CD4-positive, alpha-beta T cell (primary cell): ENCODE measurements around the gene RNF152. TPM values are rescaled to one million over a fixed set of nuclear protein-coding genes. Genes with fewer than 3 reads are reported as not detected.

Source experiments
- ATAC-seq: fragments of 200-7000 bp; cut with Tn5 transposase; one replicate; pipeline ENCODE4 v1.10.0; 2022; ENCODE audit warnings: mild to moderate bottlenecking; ENCODE audit not compliant: poor library complexity
- CTCF ChIA-PET: fragments of 350-600 bp; sonication (Branson Sonifier 250); formaldehyde crosslinking; loops from one replicate; lab custom pipeline; 2021; ENCODE audit warnings: antibody characterized with exemption, inconsistent platforms; lab: Charles Lee
- POLR2A ChIA-PET: fragments of 350-600 bp; sonication (Branson Sonifier 250); formaldehyde crosslinking; loops from one replicate; lab custom pipeline; 2021; ENCODE audit warnings: antibody characterized with exemption, inconsistent platforms; lab: Charles Lee
- DNase-seq, 14 experiments: peaks; one replicate each; pipeline ENCODE4 v3.0.0-alpha.2; 2013 to 2020; ENCODE audit warnings: mixed read lengths in 2 of 14
- H3K27ac ChIP-seq, 2 donors: one replicate each; pipeline versions ENCODE4 v1.5.1 to v1.7.0; 2013; ENCODE audit warnings: low read length in 2 of 2, low read depth in 1 of 2, mild to moderate bottlenecking in 1 of 2
- H3K27me3 ChIP-seq, 2 experiments: 1 replicate in 1 of 2; 2 replicates in 1 of 2; pipeline versions ENCODE4 v1.6.1 to v1.7.0; 2013; ENCODE audit warnings: low read length in 2 of 2, control low read depth in 1 of 2, mild to moderate bottlenecking in 1 of 2, moderate library complexity in 1 of 2; ENCODE audit not compliant: insufficient read depth in 2 of 2, control insufficient read depth in 1 of 2
- H3K36me3 ChIP-seq: one replicate; pipeline ENCODE4 v1.6.1; 2013; ENCODE audit warnings: low read length, control low read depth; ENCODE audit not compliant: insufficient read depth
- H3K4me1 ChIP-seq: one replicate; pipeline ENCODE4 v1.6.1; 2013; ENCODE audit warnings: low read length, control low read depth; ENCODE audit not compliant: insufficient read depth
- H3K4me3 ChIP-seq: one replicate; pipeline ENCODE4 v1.5.1; 2013; ENCODE audit warnings: mild to moderate bottlenecking, low read length, moderate library complexity
- H3K9me3 ChIP-seq, 2 experiments: 1 replicate in 1 of 2; 2 replicates in 1 of 2; pipeline versions ENCODE4 v1.6.1 to v1.7.0; 2013; ENCODE audit warnings: low read length in 2 of 2, mild to moderate bottlenecking in 2 of 2, control low read depth in 1 of 2, moderate library complexity in 1 of 2; ENCODE audit not compliant: control insufficient read depth in 1 of 2, insufficient read depth in 1 of 2
- H3K27ac Mint-ChIP-seq: one replicate; pipeline ENCODE4 v1.8.0; 2020; ENCODE audit warnings: mixed read lengths
- H3K27me3 Mint-ChIP-seq: one replicate; pipeline ENCODE4 v1.8.0; 2021; ENCODE audit warnings: mixed read lengths
- H3K36me3 Mint-ChIP-seq: one replicate; pipeline ENCODE4 v1.8.0; 2021; ENCODE audit warnings: low read depth, mixed read lengths
- H3K4me1 Mint-ChIP-seq: one replicate; pipeline ENCODE4 v1.8.0; 2021; ENCODE audit warnings: low read depth, mixed read lengths
- H3K4me3 Mint-ChIP-seq: one replicate; pipeline ENCODE4 v1.8.0; 2020; ENCODE audit warnings: mild to moderate bottlenecking, mixed read lengths
- H3K9me3 Mint-ChIP-seq: one replicate; pipeline ENCODE4 v1.8.0; 2020; ENCODE audit warnings: mixed read lengths
- intact Hi-C, 2 experiments: fragments of 100-400 bp; cut with DNase I in 1 of 2; cut with micrococcal nuclease in 1 of 2; formaldehyde crosslinking; loops; one replicate each; pipeline versions ENCODE4 v1.15.1 to v1.9.0; 2023 to 2025; cut with DNase I, micrococcal nuclease
- total RNA-seq, 174 experiments: library from RNA in 2 of 174; stranded (reverse) in 2 of 174; gene quantifications; one replicate each; pipeline ENCODE4 v1.2.3 and lab custom pipeline; 2021 to 2026
- TF ChIP-seq, protein P1 (sequence below): fragments of 200-600 bp; IDR thresholded peaks from one replicate; pipeline ENCODE4 v1.8.0; 2022; ENCODE audit warnings: antibody characterized with exemption, mild to moderate bottlenecking

Gene RNF152
- total RNA-seq, 2 experiments from 2014 or later, result 0.60 to 1.0 TPM

- ChIA-PET CTCF (no interaction called here), POLR2A (no interaction called here)
- no peaks in the 10 kb centered on the region for H3K27me3 ChIP-seq
- Mint-ChIP-seq H3K27me3 (peaks cover 25% of the 10 kb centered on the region), H3K9me3 (no peaks in the 10 kb centered on the region), H3K4me1 (no peaks in the 10 kb centered on the region), H3K36me3 (no peaks in the 10 kb centered on the region), H3K27ac (no peak overlapping the region), H3K4me3 (no peak overlapping the region)
- H3K9me3 ChIP-seq, result no peaks in the 10 kb centered on the region
- DNase-seq (no peak), ATAC-seq (no peak)
- intact Hi-C loops, result no loop called here
- H3K4me3 ChIP-seq, result no peak overlapping the region
- H3K36me3 ChIP-seq, result no peaks in the 10 kb centered on the region
- TF ChIP-seq, protein P1, sequence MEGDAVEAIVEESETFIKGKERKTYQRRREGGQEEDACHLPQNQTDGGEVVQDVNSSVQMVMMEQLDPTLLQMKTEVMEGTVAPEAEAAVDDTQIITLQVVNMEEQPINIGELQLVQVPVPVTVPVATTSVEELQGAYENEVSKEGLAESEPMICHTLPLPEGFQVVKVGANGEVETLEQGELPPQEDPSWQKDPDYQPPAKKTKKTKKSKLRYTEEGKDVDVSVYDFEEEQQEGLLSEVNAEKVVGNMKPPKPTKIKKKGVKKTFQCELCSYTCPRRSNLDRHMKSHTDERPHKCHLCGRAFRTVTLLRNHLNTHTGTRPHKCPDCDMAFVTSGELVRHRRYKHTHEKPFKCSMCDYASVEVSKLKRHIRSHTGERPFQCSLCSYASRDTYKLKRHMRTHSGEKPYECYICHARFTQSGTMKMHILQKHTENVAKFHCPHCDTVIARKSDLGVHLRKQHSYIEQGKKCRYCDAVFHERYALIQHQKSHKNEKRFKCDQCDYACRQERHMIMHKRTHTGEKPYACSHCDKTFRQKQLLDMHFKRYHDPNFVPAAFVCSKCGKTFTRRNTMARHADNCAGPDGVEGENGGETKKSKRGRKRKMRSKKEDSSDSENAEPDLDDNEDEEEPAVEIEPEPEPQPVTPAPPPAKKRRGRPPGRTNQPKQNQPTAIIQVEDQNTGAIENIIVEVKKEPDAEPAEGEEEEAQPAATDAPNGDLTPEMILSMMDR, result no peak
- H3K4me1 ChIP-seq, result no peaks in the 10 kb centered on the region
- no peak overlapping the region for H3K27ac ChIP-seq
Measured at GRCh38 chr18:61876899-61877298, 15.9 kb downstream of the RNF152 start.

GRCh38 chr18:61870151-61870550 lies 22.7 kb downstream of the RNF152 start:
- Mint-ChIP-seq H3K27me3 (no peaks in the 10 kb centered on the region), H3K4me3 (no peak overlapping the region), H3K9me3 (no peaks in the 10 kb centered on the region), H3K27ac (no peak overlapping the region), H3K4me1 (no peaks in the 10 kb centered on the region), H3K36me3 (no peaks in the 10 kb centered on the region)
- TF ChIP-seq, protein P1, result no peak
- no peak overlapping the region for H3K4me3 ChIP-seq
- ChIA-PET POLR2A (no interaction called here), CTCF (no interaction called here)
- intact Hi-C loops, result no loop called here
- H3K4me1 ChIP-seq, result no peaks in the 10 kb centered on the region
- no peak overlapping the region for H3K27ac ChIP-seq
- no peak for ATAC-seq
- H3K36me3 ChIP-seq, result no peaks in the 10 kb centered on the region
- no peaks in the 10 kb centered on the region for H3K27me3 ChIP-seq
- no peaks in the 10 kb centered on the region for H3K9me3 ChIP-seq
- DNase-seq, result no peak

DNA sequence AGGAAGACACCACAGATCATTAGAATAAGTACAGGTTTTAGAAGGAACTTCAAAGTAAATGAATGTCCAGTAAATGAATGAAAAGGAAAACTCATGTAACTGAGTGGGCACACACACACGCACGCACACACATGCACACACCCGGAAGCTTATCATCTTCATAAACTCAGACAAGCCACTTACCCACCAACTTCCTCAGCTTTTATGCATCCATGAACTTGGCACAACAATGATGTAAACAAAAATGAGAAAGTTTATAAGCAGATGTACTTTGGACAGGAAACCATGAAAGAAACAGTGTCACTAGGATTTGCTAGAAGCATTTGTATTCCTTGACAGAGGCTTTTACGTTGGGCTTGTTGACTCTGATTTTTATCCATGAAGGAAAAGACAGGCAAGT lies 23.2 kb downstream of the RNF152 start:
- Mint-ChIP-seq H3K27me3 (no peaks in the 10 kb centered on the region), H3K4me1 (no peaks in the 10 kb centered on the region), H3K36me3 (no peaks in the 10 kb centered on the region), H3K9me3 (no peaks in the 10 kb centered on the region), H3K4me3 (no peak overlapping the region), H3K27ac (no peak overlapping the region)
- Histone ChIP-seq H3K4me3 (no peak overlapping the region), H3K27me3 (no peaks in the 10 kb centered on the region), H3K4me1 (no peaks in the 10 kb centered on the region), H3K27ac (no peak overlapping the region), H3K9me3 (no peaks in the 10 kb centered on the region), H3K36me3 (no peaks in the 10 kb centered on the region)
- DNase-seq, result no peak
- ChIA-PET CTCF (no interaction called here), POLR2A (no interaction called here)
- intact Hi-C loops, result no loop called here
- TF ChIP-seq, protein P1, result no peak
- no peak for ATAC-seq
